C4-2B (cell line): ENCODE results near the gene KCNJ14.

Source experiments
- CTCF ChIP-seq: fragments of 450-650 bp; conservative IDR thresholded peaks from 2 replicates; pipeline ENCODE4 v1.5.1; 2017; ENCODE audit warnings: mild to moderate bottlenecking
- ZFX ChIP-seq: fragments of 450-650 bp; IDR thresholded peaks from 2 replicates; pipeline ENCODE4 v1.6.1; 2017

GRCh38 chr19:48513289-48514122, 58.1 kb downstream of the KCNJ14 start:
- no peak for TF ChIP-seq CTCF
- no peak for TF ChIP-seq ZFX
